ENCODE results near the gene CSTPP1.
"Not testable (repeated sequence)": the region's sequence is repeated elsewhere in the genome, so short reads cannot be mapped to it uniquely, and the experiment has no call there.

The CSTPP1 gene

DNA sequence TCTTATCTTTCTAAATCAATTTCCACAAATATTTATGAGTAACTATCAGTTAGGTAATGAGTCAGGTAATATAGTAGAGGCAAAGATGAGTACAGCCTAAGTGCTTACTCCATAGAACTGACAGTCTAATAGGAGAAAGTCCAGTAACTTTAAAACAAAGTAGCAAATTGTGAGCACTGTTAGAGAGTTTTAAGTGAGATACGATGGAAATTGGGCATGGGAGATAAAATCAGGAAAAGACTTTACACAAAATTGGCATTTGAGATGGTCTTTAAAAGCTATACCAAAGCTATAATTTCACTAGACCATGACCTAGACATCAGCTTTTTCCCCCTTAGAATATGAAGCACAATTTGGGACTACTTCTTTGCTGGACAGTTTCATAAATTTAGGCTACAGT, 113.7 kb downstream of the CSTPP1 start:
- no peak for DNase-seq (ENCODE audit: low spot score)

DNA sequence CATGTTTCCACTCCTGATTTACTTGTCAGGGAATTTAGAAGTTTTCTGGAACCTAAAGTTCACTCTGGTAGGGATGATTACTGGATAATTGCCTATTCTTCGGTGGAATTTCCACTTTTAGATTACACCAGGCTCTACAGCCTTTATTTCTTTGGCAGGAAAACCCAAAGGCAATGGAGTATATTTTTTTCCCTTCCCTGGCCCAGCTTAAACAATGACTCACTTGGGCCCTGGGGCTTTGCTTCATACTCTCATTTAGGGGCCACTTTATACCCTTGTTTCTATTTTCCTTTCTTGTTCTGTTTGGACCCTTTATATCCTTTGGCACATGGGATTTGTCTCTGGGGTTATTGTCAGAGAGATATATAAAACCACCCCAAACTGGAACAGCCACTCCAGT, 114.7 kb downstream of the CSTPP1 start:
- no peak for DNase-seq (ENCODE audit: low spot score)

DNA sequence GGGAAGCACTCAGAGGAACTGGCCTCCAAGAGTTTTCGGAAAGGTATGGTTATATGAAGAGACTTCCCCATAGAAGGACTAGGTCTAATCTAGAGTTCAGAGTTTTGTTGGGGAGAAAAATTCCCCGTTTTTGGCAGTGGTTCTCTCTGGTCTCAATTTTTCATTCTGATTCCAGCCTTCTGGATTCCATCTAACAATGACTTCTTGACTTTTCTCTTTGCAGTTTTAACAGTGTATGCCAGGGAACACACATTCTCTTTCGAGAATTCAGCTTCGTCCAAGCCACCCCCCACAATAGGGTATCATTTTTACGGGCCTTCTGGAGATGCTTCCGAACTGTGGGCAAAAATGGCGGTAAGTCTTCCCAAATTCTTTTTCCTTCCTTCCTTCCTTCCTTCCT, 115.6 kb downstream of the CSTPP1 start:
- no peak for DNase-seq (ENCODE audit: low spot score)

DNA sequence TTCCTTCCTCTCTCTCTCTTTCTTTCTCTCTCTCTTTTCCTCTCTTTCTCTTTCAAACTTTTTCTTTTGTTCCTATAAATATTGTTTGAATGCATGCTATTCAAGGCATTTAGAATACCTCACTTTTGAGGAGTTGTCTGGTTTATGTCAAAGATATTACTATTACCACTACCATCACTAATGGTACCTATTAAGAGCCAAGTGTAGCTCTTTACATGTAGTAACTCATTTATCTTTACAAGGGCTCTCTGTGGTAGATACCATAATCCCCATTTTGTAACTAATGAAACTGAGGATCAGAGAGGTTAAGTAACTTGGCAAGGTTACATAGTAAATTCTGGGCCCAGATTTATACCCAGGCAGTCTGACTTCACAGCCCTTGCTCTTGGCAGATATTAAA, 116.0 kb downstream of the CSTPP1 start:
- DNase-seq (ENCODE audit: low spot score): no peak

DNA sequence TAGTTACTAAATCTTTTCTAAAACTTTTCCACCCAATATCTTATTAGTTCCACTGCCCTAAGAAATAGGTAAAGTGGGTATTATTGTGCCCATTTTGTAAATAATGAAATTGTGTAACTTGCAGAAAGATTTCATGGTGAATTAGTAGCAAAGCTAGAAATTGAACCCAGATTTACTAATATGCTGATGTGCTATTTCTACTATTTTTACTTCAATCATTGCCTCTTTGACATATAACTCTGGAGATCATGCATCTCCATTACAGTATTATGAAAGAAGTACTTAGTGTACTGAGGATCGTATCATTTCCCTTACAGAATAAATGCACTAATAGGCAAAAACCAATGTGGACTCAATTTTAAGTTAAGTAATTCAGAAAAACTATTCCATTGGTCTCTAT, 119.0 kb downstream of the CSTPP1 start:
- DNase-seq (ENCODE audit: low spot score): no peak

DNA sequence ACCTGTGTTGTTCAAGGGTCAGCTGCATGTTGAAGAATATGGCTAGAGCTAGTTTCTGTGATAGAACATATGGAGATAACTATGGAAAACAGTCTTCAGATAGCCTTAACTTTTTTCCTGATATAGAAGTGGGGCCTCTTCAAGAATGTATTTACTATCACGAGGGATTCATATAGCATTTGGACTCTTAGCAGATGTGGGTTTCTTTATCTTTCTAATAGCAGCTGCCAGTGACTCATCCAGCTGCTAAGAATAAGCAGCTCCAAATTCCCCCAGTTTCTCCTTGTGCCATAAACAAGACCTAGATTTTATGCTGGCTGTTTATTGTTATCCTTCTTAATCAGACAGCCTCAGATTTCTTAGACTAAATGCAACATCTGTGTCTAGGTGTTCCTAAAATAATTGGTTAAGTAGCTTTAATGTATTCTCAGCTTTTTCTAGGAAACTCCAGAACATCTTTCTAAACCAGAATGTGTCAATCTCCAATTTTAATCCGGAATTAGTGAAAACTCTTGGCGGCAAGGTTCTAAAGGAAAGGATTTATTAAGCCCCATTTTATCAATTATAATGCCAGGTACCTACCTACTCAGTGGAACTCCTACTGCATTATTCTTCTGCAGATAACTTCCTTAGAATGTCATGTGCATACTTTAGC, 119.8 kb downstream of the CSTPP1 start:
- DNase-seq (ENCODE audit: low spot score): peak; percentile 29

DNA sequence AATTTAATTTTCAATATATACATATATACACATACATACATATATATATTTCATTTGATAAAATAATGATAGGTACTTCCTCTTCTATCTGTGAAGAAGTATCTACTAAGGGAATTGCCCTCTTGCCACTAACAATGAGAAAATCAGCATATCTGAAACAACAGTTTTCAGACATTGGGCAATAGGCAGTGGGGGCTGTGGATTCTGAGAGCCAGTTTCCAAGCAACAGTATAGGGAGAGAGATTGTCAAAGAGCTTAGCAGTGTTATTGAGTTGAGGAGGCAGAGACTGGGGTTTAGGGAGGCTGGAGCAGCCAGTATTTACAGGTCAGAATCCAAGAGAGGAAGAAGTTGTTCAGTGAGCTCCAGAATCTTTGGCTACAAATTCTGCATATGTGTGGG, 120.8 kb downstream of the CSTPP1 start:
- DNase-seq (ENCODE audit: low spot score): no peak

DNA sequence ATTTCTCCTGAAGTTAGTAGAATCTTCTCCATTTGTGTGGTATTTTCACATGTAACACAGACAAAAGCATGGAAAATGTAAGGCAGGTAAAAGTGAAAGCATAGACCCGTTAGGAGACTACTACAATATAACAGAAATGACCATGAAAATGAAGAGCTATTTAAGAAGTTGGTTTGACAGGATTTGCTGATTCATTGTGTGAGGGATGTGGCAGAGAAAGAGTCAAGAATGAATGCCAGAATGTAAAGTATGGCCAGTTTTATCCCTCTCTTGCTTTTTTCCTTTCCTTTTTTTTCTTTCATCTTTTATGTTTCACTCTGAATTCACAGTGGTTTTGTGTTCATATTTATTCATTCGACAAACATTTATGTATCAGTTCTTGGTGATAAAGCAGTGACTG, 124.2 kb downstream of the CSTPP1 start:
- no peak for DNase-seq (ENCODE audit: low spot score)

DNA sequence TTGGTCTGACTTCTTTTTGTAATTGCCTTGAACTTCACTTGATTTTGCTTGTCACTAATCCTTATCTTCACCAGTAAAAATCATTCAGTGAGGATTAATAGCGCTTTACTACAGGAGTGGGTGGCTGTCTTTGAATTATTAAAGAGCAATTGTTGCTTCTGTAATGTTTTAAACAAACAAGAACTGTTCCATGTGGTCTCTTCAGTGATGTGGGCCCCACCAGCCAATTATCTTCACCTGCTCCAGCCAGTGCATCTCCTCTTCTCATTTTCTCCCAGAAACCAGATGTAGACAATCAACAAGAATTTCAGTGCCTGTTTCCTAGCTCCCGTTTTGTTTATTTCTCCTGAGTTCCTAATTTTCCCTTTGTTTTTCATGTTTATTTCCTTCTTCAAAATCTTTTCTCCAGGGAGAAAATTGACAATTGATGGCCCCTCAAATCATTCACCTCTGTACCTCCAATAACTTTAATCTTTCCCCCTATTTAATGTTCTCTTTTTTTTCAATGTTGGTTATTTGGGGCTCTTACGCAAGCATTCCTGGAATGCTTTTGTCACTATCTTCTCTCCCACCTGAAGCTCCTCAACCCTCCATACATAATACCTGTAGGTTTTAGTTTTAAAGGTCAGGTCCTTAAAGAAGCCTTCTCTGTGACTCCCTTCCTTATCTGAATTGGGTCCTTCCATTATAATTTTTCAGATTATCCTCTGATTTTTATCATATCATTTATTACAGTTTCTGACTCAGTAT, 125.0 kb downstream of the CSTPP1 start:
- DNase-seq (ENCODE audit: low spot score): no peak

DNA sequence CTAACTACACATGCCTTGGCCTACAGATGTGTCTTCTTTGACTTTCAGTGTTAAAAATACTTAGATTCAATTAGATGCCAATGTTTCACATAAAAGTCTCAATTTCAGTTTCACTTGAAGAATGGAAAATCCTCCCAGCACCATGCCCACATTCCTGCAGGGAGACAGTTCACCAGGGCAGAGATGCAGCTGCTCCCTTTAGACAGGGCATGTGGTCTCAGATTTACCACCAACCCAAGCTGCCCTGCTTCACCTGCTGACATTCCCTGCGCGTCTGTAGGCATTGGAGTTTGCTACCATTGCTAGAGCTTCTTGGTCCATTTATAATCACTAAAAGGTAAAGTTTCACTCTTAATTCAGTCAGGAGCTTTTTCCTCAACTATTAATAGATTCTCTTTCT, 126.2 kb downstream of the CSTPP1 start:
- no peak for DNase-seq (ENCODE audit: low spot score)

DNA sequence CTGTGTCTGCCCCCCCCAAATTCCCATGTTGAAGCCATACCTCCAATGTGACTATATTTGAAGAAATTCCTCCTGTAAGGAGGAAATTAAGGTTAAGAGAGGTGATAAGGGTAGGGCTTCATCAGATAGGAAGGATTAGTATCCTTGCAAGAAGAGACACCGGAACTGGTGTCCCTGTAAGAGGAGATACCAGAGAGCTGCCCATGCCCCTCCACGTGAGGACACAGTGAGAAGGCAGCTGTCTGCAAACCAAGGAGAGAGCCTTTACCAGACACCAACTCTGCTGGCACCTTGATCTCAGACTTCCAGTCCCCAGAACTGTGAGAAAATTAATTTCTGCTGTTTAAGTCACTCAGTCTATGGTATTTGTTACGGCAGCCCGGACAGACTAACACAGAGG, 130.8 kb downstream of the CSTPP1 start:
- DNase-seq (ENCODE audit: low spot score): no peak

DNA sequence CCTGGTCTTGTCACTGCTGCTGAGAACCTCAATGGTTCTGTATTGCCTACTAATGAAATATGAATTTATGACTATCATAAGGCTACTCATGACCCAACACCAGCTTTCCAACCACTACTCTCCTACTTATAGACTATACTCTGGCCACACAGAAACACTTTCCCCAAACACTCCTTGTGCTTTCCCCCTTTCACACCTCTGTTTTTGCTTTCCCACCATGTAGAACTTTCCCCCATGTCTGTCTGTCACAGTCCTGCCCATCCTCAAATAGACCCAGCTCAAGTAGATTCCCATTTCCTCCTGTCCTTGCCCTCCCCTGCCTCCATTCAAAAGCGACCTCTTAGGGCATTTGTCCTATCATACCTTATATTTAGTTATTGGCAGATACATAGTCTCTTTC, 134.2 kb downstream of the CSTPP1 start:
- no peak for DNase-seq (ENCODE audit: low spot score)

DNA sequence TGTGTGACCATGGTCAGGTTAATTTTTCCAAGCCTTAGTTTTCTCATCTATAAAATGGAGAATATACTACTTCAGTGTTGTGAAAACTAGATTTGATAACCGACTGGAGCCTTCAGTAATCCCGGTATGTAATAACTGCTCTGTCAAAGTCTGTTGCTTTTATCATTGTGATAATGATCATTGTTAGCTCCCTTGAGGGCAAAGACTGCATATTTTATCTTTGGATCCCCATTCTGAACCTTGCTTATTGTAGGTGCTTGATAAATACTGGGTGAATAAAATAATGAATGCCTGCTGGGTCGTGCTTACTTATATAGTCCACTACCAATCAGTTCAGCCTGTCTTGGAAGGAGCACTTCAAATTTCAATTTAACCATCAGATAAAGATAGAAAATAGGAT, 134.8 kb downstream of the CSTPP1 start:
- DNase-seq (ENCODE audit: low spot score): no peak

DNA sequence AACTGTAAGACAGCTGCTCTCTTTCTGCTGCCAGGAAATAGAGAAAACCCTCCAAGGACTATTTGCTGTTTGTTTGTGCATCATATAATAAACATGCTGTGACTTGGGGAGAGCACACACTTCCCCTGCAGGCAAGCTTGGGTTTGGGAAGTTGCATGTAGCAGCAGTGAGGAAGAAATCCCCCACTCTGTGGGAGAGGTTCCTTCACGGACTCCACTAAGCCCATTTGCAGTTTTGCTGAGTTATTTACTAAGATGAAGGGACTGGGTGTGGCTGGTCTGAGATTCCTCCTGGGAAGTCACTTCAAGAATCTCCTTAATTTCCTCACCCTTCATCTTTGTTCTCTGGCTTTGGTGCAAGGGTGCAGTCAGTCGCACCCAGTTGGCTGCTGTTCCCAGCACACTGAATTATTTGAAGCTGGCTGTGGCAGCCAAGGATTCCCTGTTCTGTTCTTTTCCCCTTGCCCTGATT, 135.3 kb downstream of the CSTPP1 start:
- no peak for DNase-seq (ENCODE audit: low spot score)

DNA sequence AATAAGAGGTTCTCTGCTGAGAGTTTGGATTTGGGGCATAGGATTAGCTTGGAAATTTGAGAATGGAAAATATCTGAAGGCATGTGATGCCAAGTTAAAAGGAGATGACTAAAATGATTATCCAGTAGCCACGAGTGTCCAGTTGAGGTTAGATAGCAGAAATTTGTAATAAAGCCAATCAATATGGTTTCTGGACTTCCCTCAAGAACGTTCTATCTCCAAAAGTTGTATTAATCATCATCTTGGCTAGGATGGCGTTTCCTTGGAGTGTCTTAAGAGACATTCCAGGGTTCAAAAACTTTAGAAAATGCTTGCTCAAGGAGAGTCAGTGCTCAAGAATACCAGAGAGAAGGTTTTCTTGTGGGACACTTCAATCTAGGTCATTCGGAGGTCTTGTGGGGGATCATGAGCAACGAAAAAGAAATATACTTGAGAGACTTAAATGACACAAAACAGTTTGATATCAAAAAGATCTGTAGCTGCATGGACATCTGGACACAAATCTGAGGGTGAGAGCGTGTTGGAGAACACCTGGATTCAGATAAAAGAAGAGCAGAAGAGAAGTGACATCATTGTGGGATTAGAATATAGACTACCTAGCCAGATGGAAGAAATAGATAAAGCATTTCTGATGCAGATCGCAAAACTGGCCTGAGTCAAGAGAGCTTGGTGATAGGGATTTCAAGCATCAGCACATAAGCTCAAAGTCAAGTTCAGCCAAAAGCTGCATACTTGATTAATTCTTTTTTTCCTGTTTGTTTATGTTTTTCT, 142.4 kb downstream of the CSTPP1 start:
- no peak for DNase-seq (ENCODE audit: low spot score)

DNA sequence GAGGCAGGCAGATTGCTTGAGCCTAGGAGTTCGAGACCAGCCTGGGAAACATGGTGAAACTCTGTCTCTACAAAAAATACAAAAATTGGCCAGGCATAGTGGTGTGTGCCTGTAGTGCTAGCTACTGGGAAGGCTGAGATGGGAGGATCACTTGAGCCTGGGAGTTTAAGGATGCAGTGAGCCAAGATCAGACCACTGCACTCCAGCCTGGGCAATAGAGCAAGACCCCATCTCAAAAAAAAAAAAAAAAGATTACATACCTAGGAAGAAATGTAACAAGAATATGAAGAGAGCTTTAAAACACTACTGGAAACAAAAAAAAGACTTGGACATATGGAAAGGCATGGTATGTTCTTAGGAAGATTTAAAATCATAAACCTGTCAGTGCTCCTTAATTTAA, 144.2 kb downstream of the CSTPP1 start:
- DNase-seq (ENCODE audit: low spot score): not testable (repeated sequence)

DNA sequence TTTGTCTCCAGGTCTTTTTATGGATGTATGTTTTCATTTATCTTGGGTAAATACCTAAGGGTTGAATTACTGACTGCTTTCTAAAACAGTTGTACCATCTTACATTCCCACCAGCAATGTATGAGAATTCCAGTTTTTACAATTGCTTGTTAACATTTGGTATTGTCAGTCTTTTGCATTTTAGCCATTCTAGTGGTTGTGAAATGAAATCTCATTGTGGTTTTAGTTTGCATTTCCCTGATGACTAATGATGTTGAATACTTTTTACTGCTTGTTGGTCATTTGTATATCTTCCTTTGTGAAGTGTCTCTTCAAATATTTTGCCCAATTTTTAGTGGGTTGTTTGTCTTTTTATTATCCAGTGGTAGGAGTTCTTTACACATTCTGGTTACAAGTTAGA, 147.4 kb downstream of the CSTPP1 start:
- DNase-seq (ENCODE audit: low spot score): no peak

DNA sequence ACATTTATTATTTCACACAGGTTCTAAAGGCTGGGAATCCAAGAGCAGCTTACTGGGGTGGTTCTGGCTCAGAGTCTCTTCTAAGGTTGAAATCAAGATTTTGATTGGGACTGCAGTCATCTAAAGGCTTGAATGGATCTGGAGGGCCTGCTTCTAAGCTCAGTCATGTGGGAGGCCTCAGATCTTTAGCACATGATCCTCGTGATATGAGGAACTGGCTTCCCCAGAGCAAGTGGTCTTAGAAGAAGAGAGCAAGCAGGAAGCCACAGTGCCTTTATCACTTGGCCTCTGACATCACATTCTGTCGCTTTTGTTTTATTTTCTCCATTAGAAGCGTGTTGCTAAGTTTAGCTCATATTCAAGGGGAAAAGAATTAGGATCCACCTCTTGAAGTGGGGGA, 151.2 kb downstream of the CSTPP1 start:
- no peak for DNase-seq (ENCODE audit: low spot score)

DNA sequence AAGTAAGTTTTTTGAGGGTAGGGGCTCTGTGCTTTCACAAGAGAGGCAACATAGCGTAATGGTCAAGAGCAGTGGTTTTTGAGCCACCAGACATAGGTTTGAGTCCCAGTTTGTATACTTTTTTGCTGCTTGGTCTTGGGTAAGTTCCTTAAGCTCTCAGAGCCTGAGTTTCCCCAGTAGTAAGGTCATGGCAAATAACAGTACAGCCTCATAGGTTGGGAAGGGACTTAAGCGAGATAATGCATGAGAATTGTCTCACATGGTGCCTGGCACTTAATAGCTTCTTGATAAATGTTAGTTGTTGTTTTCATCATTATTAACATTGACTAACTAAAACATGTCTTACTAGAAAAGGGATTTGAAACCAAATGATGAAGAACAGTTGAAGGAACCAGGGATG, 157.0 kb downstream of the CSTPP1 start:
- no peak for DNase-seq (ENCODE audit: low spot score)

DNA sequence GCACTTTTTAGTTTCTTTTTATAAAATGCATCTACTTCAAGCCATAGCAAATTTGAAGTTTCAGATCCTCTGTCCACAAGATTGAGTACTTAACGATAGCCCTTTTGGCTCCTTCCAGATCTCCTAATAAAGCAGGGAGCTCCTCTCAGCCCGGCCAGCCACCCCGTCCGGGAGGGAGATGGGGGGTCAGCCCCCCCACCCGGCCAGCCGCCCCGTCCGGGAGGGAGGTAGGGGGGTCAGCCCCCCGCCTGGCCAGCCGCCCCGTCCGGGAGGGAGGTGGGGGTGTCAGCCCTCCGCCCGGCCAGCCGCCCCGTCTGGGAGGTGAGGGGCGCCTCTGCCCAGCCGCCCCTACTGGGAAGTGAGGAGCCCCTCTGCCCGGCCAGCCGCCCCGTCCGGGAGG, 160.3 kb downstream of the CSTPP1 start:
- not testable (repeated sequence) for DNase-seq (ENCODE audit: low spot score)

DNA sequence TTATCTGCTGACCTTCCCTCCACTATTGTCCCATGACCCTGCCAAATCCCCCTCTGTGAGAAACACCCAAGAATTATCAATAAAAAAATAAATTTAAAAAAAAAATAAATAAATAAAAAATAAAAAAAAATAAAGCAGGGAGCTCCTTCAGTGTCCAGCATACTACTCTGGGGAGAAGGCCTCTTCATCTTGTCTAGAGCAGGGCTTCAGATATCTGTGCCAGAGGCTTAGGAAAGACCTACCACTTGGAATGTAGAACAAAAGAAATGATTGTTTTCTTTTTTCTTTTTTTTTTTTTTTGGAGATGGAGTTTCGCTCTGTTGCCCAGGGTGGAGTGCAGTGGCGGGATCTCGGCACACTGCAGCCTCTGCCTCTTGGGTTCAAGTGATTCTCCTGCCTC, 161.7 kb downstream of the CSTPP1 start:
- DNase-seq (ENCODE audit: low spot score): not testable (repeated sequence)

DNA sequence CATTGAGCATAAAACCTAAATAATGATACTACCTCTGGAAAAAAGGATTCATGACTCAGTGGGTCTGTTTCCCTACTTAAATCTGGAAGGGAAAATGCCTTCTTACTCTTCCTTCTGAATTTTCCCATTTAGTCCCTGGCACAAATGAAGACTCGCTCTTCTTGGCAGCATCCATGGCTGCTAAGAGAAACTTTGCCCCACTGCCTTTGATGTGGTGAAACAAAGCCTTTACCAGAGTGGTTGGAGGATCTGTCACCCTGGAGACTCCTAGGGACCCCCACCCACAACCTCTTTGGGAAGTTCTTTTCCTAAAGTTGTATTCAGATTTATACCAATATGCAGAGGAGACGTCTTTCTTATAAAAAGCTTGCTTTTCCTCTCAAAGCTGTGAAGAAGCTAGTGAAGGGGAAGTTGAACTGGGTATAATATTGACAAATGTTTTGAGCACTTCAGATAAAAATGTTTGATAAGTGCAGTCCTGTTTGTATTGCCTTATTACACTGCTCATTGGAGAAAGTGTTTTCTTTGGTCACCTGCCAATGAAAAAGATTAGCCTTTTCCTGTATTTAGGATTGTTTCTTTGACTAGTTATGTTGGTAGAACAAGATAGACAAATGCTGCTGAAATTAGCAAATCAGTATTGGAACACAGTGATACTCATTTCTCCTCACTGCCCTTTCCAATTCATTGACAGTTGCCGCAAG, 162.8 kb downstream of the CSTPP1 start:
- DNase-seq (ENCODE audit: low spot score): no peak
